Ovary (tissue), 9 donors: ENCODE results near the gene SELENOH. TPM values are rescaled to one million over a fixed set of nuclear protein-coding genes. Genes with fewer than 3 reads are reported as not detected.

Source experiments
- DNase-seq, 5 donors: peaks; one replicate each; pipeline ENCODE4 v3.0.0-alpha.2; 2019 to 2020
- H3K27ac ChIP-seq, 2 donors: fragments of 200-600 bp; one replicate each; pipeline versions ENCODE4 v1.5.1 to v1.8.0; 2019 to 2022
- H3K27me3 ChIP-seq: fragments of 200-600 bp; one replicate; pipeline ENCODE4 v1.8.0; 2022
- H3K36me3 ChIP-seq: fragments of 200-600 bp; sonication (generic); one replicate; pipeline ENCODE4 v1.5.1; 2019
- H3K4me1 ChIP-seq: one replicate; pipeline ENCODE4 v1.8.1; 2013; ENCODE audit warnings: mild to moderate bottlenecking, moderate library complexity; ENCODE audit not compliant: insufficient read depth
- H3K4me3 ChIP-seq: fragments of 200-600 bp; sonication (generic); one replicate; pipeline ENCODE4 v1.5.1; 2017
- H3K9me3 ChIP-seq, 2 donors: fragments of 200-600 bp in 1 of 2; sonication (generic) in 1 of 2; one replicate each; pipeline versions ENCODE4 v1.5.1 to v1.8.1; 2013 to 2019; ENCODE audit warnings: mild to moderate bottlenecking in 1 of 2, moderate library complexity in 1 of 2
- CTCF ChIP-seq, 3 donors: fragments of 450-650 bp in 2 of 3; fragments of 200-600 bp in 1 of 3; IDR thresholded peaks; one replicate each; pipeline versions ENCODE4 v1.5.1 to v1.8.0; 2016 to 2022; ENCODE audit warnings: antibody characterized with exemption in 3 of 3, mild to moderate bottlenecking in 1 of 3
- EP300 ChIP-seq: sonication (generic); formaldehyde crosslinking; IDR thresholded peaks from one replicate; pipeline ENCODE4 v1.6.1; 2017; ENCODE audit warnings: antibody characterized with exemption
- POLR2A ChIP-seq: fragments of 450-650 bp; IDR thresholded peaks from one replicate; pipeline ENCODE4 v1.6.1; 2017; ENCODE audit warnings: antibody characterized with exemption, mild to moderate bottlenecking, moderate library complexity
- WGBS, 3 donors: extraction: QIAGEN DNeasy Blood & Tissue Kit in 1 of 3; methylation state at CpG; one replicate each; pipeline versions ENCODE4 v1.1.5 to v1.1.7; 2013 to 2017; 5-methylcytosine and 5-hydroxymethylcytosine counted together
- intact Hi-C, 4 donors: fragments of 100-400 bp; cut with DNase I; formaldehyde crosslinking; loops; one replicate each; pipeline versions ENCODE4 v1.11.0 to v1.15.1; 2022 to 2023
- polyA plus RNA-seq, 2 donors: library from polyadenylated mRNA; stranded (reverse); fragments of 200-250 nt in 1 of 2; fragments of 350-450 nt in 1 of 2; fragmentation: Illumina TruSeq in 1 of 2; extraction: RNeasy Lipid Tissue Mini Kit (QIAGEN cat#74804) in 1 of 2; gene quantifications; one replicate each; pipeline ENCODE4 v1.2.3, GENCODE V29; 2013 to 2014
- total RNA-seq, 7 donors: library from RNA; depleted of rRNA in 2 of 7; stranded (reverse); fragments of >200 nt in 2 of 7; fragmentation: NEBNext Ultra II Directional in 3 of 7; extraction: Animal tissue kit (Norgen Biotek cat#: 25700) in 3 of 7; gene quantifications; one replicate each; pipeline versions ENCODE4 v1.1.0 to v1.2.4, GENCODE V29; 2016 to 2023
- donor health status: DM: no; HTN: no; CAD: no; lungs with moderate emphysema.
- donor health status: DM: no; HTN: no; CAD: no.
- donor health status: Bipolar disorder and iron deficiency.
- donor health status: DM: yes; HTN: yes; CAD: no.
- donor health status: DM: no; HTN: no; CAD: no.
- donor health status: DM: yes; HTN: yes; CAD: no.

Gene SELENOH
- total and polyA plus RNA-seq, 9 donors: 33.9 to 244 (median 107) TPM

- H3K27ac ChIP-seq: no peak overlapping the region
- peaks cover 23% of the 10 kb centered on the region for H3K4me1 ChIP-seq
- intact Hi-C loops: no loop called here
- H3K27me3 ChIP-seq: no peaks in the 10 kb centered on the region
- no peaks in the 10 kb centered on the region for H3K36me3 ChIP-seq
- 89 to 95% (median 91%) methylated on average over 3 of the region's 3 CpGs for WGBS, 3 donors
- no peaks in the 10 kb centered on the region for H3K9me3 ChIP-seq
- no peak for DNase-seq
- TF ChIP-seq POLR2A (no peak), CTCF (IDR thresholded peaks at IDR 0.05) (no peak), EP300 (no peak)
- no peak overlapping the region for H3K4me3 ChIP-seq
These were observed 30.1 kb downstream of the SELENOH start for GRCh38 chr11:57771365-57771764.

- Histone ChIP-seq H3K27ac (no peak overlapping the region), H3K9me3 (no peaks in the 10 kb centered on the region), H3K27me3 (no peaks in the 10 kb centered on the region), H3K4me3 (no peak overlapping the region), H3K4me1 (peaks cover 34% of the 10 kb centered on the region), H3K36me3 (no peaks in the 10 kb centered on the region)
- TF ChIP-seq POLR2A (no peak), EP300 (no peak), CTCF (IDR thresholded peaks at IDR 0.05) (no peak)
- 81 to 86% (median 81%) methylated on average over 4 of the region's 4 CpGs for WGBS, 3 donors
- intact Hi-C loops: no loop called here
- no peak for DNase-seq
These were observed 31.3 kb downstream of the SELENOH start for GRCh38 chr11:57772562-57772961.

GRCh38 chr11:57773026-57773598 is 31.8 kb downstream of the SELENOH start:
- H3K36me3 ChIP-seq: no peaks in the 10 kb centered on the region
- no peak for TF ChIP-seq POLR2A
- no peak for TF ChIP-seq CTCF (IDR thresholded peaks at IDR 0.05)
- TF ChIP-seq EP300: no peak
- 69 to 91% (median 88%) methylated on average over 5 of the region's 5 CpGs for WGBS, 3 donors
- peaks cover 37% of the 10 kb centered on the region for H3K4me1 ChIP-seq
- no peak overlapping the region for H3K27ac ChIP-seq
- H3K4me3 ChIP-seq: no peak overlapping the region
- intact Hi-C loops: no loop called here
- H3K27me3 ChIP-seq: no peaks in the 10 kb centered on the region
- DNase-seq: no peak
- no peaks in the 10 kb centered on the region for H3K9me3 ChIP-seq

- Histone ChIP-seq H3K27ac (peak overlapping the region in 1 of 2 donors; percentile 74), H3K36me3 (no peaks in the 10 kb centered on the region), H3K27me3 (no peaks in the 10 kb centered on the region), H3K4me1 (peaks cover 44% of the 10 kb centered on the region), H3K4me3 (no peak overlapping the region), H3K9me3 (no peaks in the 10 kb centered on the region)
- TF ChIP-seq EP300 (no peak), POLR2A (no peak), CTCF (IDR thresholded peaks at IDR 0.05) (no peak)
- no peak for DNase-seq
- intact Hi-C loops: no loop called here
- WGBS, 3 donors: 40 to 52% (median 43%) methylated on average over 5 of the region's 5 CpGs
These were observed 34.2 kb downstream of the SELENOH start for GRCh38 chr11:57775491-57775890.
